ENCODE measurements around the gene GNAZ. TPM values are rescaled to one million over a fixed set of nuclear protein-coding genes. Genes with fewer than 3 reads are reported as not detected.

Gene GNAZ
- polyA plus RNA-seq, 5 donors: 3.3 to 4.8 (median 4.3) TPM

GRCh38 chr22:23063539-23064380, 6.6 kb upstream of the GNAZ start:
- no peak for DNase-seq

- no peak for DNase-seq
Observed at GRCh38 chr22:23064381-23065068, 5.8 kb upstream of the GNAZ start.

- DNase-seq: no peak
Observed at GRCh38 chr22:23065069-23065451, 5.3 kb upstream of the GNAZ start.

GRCh38 chr22:23065495-23066122, 4.7 kb upstream of the GNAZ start:
- no peak for DNase-seq

GRCh38 chr22:23066200-23067022, 3.9 kb upstream of the GNAZ start:
- DNase-seq: no peak

GRCh38 chr22:23067023-23067650, 3.2 kb upstream of the GNAZ start:
- no peak for DNase-seq

- DNase-seq: no peak
Observed at GRCh38 chr22:23067691-23068090, 2.6 kb upstream of the GNAZ start.

- DNase-seq: no peak
Observed at GRCh38 chr22:23068096-23068831, 2.1 kb upstream of the GNAZ start.

- DNase-seq: no peak
Observed at GRCh38 chr22:23068832-23069385, 1.4 kb upstream of the GNAZ start.

GRCh38 chr22:23069502-23070357, 589 bp upstream of the GNAZ start:
- peak; percentile 82 to 87 for DNase-seq

- no peak for DNase-seq
Observed at GRCh38 chr22:23071230-23072076, 1.1 kb downstream of the GNAZ start.

- no peak for DNase-seq
Observed at GRCh38 chr22:23072077-23072910, 2.0 kb downstream of the GNAZ start.

GRCh38 chr22:23072911-23073491, 2.7 kb downstream of the GNAZ start:
- no peak for DNase-seq

GRCh38 chr22:23073526-23074229, 3.4 kb downstream of the GNAZ start:
- no peak for DNase-seq

GRCh38 chr22:23074451-23074850, 4.1 kb downstream of the GNAZ start:
- DNase-seq: no peak

GRCh38 chr22:23075050-23075449, 4.7 kb downstream of the GNAZ start:
- DNase-seq: no peak
